Esophagus squamous epithelium (tissue), 5 donors: ENCODE measurements around the gene ZNF274. TPM values are rescaled to one million over a fixed set of nuclear protein-coding genes. Genes with fewer than 3 reads are reported as not detected.
"Not testable (repeated sequence)": the region's sequence is repeated elsewhere in the genome, so short reads cannot be mapped to it uniquely, and the experiment has no call there.

ENCODE experiments used
- DNase-seq: peaks from one replicate; lab custom pipeline; 2025; lab: John Stamatoyannopoulos, UW
- H3K27ac ChIP-seq, 4 donors: fragments of 200-600 bp; sonication (generic); one replicate each; pipeline ENCODE4 v1.5.1; 2016 to 2019; ENCODE audit warnings: mild to moderate bottlenecking in 1 of 4
- H3K27me3 ChIP-seq, 4 donors: fragments of 200-600 bp; sonication (generic); 1 replicate in 3 of 4; 2 replicates in 1 of 4; pipeline versions ENCODE4 v1.5.1 to v1.6.0; 2017 to 2021; ENCODE audit warnings: antibody characterized with exemption in 1 of 4
- H3K36me3 ChIP-seq, 3 donors: fragments of 200-600 bp; sonication (generic); one replicate each; pipeline ENCODE4 v1.5.1; 2016 to 2019
- H3K4me1 ChIP-seq, 3 donors: fragments of 200-600 bp; sonication (generic); one replicate each; pipeline ENCODE4 v1.5.1; 2017 to 2019
- H3K4me3 ChIP-seq, 4 donors: fragments of 200-600 bp; sonication (generic); 1 replicate in 3 of 4; 2 replicates in 1 of 4; pipeline ENCODE4 v1.5.1; 2016 to 2019; ENCODE audit warnings: mild to moderate bottlenecking in 2 of 4, moderate library complexity in 1 of 4
- H3K9me3 ChIP-seq, 3 donors: fragments of 200-600 bp; sonication (generic); one replicate each; pipeline ENCODE4 v1.5.1; 2016 to 2019
- POLR2A ChIP-seq, 4 donors: fragments of 450-650 bp; IDR thresholded peaks; one replicate each; pipeline ENCODE4 v1.6.1; 2017; ENCODE audit warnings: antibody characterized with exemption in 4 of 4, mild to moderate bottlenecking in 4 of 4, moderate library complexity in 3 of 4
- WGBS, 2 donors: methylation state at CpG; one replicate each; pipeline ENCODE4 v1.1.5; 2018; 5-methylcytosine and 5-hydroxymethylcytosine counted together
- intact Hi-C: fragments of 100-400 bp; cut with DNase I; formaldehyde crosslinking; loops from one replicate; pipeline ENCODE4 v1.15.0; 2022
- total RNA-seq, 4 donors: library from RNA; depleted of rRNA; stranded (reverse); fragments of >200 nt; gene quantifications; one replicate each; pipeline ENCODE4 v1.1.0, GENCODE V29; 2016
- TF ChIP-seq, protein P1 (sequence below), 6 experiments: fragments of 450-650 bp in 4 of 6; fragments of 200-600 bp in 2 of 6; sonication (generic) in 2 of 6; IDR thresholded peaks; one replicate each; pipeline ENCODE4 v1.5.1; 2016 to 2019; ENCODE audit warnings: antibody characterized with exemption in 6 of 6, mild to moderate bottlenecking in 4 of 6, moderate library complexity in 4 of 6
- donor health status: DM: yes; HTN: yes; CAD: no.

The ZNF274 gene
- total RNA-seq, 4 donors from 2014 or later: 20.4 to 28.6 (median 24.9) TPM

DNA sequence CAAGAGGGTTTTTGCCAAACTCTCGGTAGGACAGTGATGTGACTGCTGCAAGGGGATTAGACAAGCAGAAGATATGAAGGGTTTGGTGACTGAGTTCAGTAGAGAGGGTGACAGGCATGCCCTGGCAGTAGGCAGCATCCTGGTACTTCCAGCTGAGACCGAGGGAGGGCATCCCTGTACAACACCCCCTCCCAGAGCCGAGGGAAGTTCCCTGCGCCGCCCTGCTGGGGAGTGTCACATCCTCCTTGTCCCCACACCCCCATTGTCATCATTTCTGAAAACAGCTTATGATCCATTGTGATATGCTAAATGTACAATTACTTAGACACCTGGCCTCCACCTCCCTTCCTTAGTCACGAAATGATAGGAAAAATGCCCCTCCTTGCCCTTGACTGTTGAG is 60.5 kb downstream of the ZNF274 start:
- Histone ChIP-seq H3K4me3 (peak overlapping the region in 1 of 4 donors; percentile 0), H3K27ac (no peak overlapping the region), H3K36me3 (peaks cover 49 to 100% (median 49%) of the 10 kb centered on the region in 3 donors), H3K27me3 (no peaks in the 10 kb centered on the region), H3K4me1 (no peaks in the 10 kb centered on the region), H3K9me3 (peaks cover 16 to 100% (median 97%) of the 10 kb centered on the region in 3 donors)
- no peak for TF ChIP-seq POLR2A (IDR thresholded peaks at IDR 0.05)
- TF ChIP-seq, protein P1, sequence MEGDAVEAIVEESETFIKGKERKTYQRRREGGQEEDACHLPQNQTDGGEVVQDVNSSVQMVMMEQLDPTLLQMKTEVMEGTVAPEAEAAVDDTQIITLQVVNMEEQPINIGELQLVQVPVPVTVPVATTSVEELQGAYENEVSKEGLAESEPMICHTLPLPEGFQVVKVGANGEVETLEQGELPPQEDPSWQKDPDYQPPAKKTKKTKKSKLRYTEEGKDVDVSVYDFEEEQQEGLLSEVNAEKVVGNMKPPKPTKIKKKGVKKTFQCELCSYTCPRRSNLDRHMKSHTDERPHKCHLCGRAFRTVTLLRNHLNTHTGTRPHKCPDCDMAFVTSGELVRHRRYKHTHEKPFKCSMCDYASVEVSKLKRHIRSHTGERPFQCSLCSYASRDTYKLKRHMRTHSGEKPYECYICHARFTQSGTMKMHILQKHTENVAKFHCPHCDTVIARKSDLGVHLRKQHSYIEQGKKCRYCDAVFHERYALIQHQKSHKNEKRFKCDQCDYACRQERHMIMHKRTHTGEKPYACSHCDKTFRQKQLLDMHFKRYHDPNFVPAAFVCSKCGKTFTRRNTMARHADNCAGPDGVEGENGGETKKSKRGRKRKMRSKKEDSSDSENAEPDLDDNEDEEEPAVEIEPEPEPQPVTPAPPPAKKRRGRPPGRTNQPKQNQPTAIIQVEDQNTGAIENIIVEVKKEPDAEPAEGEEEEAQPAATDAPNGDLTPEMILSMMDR (IDR thresholded peaks at IDR 0.05): no peak
- WGBS, 2 donors: 95 to 96% methylated on average over 5 to 6 of the region's 6 CpGs
- intact Hi-C loops: no loop called here
- no peak for DNase-seq

DNA sequence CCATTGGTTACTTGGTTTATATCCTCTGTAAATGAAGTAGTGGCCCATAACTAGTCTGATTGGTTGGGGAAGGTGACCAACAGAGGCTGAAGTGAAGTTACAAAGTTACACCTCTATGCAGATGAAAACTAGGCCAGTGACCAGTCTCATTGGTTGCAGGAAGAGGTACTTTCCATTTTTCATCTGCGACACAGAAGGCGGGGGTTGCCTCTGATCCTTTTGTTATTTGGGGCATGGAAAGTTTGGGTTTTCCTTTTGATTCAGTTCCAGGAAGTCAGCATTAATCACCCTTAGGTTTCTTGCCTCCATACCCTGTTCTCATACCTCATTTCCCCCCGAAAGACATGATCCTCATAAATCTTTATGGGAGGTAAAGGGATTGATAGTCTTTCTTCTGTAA is 66.0 kb downstream of the ZNF274 start:
- Histone ChIP-seq H3K9me3 (peaks cover 25 to 100% (median 100%) of the 10 kb centered on the region in 3 donors), H3K4me3 (peak overlapping the region in 1 of 4 donors; percentile 1), H3K36me3 (peaks cover 56 to 100% (median 61%) of the 10 kb centered on the region in 3 donors), H3K27ac (no peak overlapping the region), H3K27me3 (no peaks in the 10 kb centered on the region), H3K4me1 (no peaks in the 10 kb centered on the region)
- intact Hi-C loops: no loop called here
- 82 to 100% methylated on average over 2 to 3 of the region's 3 CpGs for WGBS, 2 donors
- no peak for DNase-seq
- TF ChIP-seq, protein P1 (IDR thresholded peaks at IDR 0.05): no peak
- no peak for TF ChIP-seq POLR2A (IDR thresholded peaks at IDR 0.05)

DNA sequence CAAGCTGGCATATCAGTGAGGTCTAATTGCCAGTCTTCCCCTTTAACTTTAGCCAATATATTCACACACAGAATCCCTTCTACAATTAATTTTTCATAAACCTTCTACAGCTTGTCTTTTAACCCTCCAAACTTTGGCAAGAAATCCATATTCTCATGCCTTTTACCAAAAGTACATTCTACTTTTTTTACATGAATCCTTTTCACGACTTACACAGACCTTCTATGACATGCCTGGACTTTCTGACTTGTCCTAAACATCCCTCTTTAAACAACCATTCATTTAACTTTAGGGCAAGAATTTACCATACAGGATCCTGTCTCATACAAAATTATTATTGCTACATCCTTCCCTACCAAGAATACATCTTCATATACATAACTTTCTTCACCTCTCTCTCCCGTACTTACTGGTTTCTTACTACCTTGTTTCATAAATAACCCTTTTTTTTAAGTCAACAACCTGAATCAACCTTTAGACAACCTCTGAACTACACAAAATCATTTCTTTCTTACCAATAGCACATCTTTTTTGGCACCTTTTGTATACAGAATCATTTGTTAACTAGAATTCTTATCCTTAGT is 69.3 kb downstream of the ZNF274 start:
- Histone ChIP-seq H3K36me3 (peaks cover 40 to 100% (median 44%) of the 10 kb centered on the region in 3 donors), H3K27ac (no peak overlapping the region), H3K4me1 (no peaks in the 10 kb centered on the region), H3K9me3 (peaks cover 20 to 100% (median 99%) of the 10 kb centered on the region in 3 donors), H3K27me3 (no peaks in the 10 kb centered on the region), H3K4me3 (no peak overlapping the region)
- intact Hi-C loops: no loop called here
- 95 to 97% methylated on average over 2 of the region's 2 CpGs for WGBS, 2 donors
- no peak for DNase-seq
- TF ChIP-seq, protein P1 (IDR thresholded peaks at IDR 0.05): no peak
- no peak for TF ChIP-seq POLR2A (IDR thresholded peaks at IDR 0.05)

DNA sequence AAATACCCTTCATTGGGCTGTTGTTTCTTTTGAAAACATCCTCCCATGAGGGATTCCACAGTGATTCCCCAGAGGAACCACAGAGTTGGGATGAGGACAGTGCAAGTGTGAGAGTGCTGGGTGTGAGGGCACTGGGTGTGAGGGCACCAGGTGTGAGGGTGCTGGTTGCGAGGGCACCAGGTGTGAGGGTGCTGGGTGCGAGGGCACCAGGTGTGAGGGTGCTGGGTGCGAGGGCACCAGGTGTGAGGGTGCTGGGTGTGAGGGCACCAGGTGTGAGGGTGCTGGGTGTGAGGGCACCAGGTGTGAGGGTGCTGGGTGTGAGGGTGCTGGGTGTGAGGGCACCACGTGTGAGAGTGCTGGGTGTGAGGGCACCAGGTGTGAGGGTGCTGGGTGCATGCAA is 75.4 kb downstream of the ZNF274 start:
- H3K9me3 ChIP-seq: peaks cover 38 to 100% (median 99%) of the 10 kb centered on the region in 3 donors
- DNase-seq, H3K27ac ChIP-seq, H3K27me3 ChIP-seq, intact Hi-C loops, H3K4me1 ChIP-seq: not testable (repeated sequence)
- H3K36me3 ChIP-seq: peaks cover 14 to 100% (median 32%) of the 10 kb centered on the region in 3 donors
- peak overlapping the region in 1 of 4 donors; percentile 19 for H3K4me3 ChIP-seq
- 78% methylated on average over 2 of the region's 4 CpGs; no CpG with 5 or more reads in 1 of the 2 donors for WGBS, 2 donors

DNA sequence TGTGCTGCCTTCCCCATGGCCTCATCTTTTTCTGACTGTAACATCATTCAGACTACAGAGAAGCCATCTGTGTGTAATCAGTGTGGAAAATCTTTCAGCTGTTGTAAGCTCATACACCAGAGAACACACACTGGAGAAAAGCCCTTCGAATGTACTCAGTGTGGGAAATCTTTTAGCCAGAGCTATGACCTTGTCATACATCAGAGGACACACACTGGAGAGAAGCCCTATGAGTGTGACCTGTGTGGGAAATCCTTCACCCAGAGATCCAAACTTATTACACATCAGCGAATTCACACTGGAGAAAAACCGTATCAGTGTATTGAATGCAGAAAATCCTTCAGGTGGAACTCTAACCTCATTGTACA is 78.7 kb downstream of the ZNF274 start:
- 90 to 92% methylated on average over 3 of the region's 3 CpGs for WGBS, 2 donors
- intact Hi-C loops: no loop called here
- peak overlapping the region in 1 of 4 donors; percentile 2 for H3K4me3 ChIP-seq
- no peaks in the 10 kb centered on the region for H3K4me1 ChIP-seq
- H3K27me3 ChIP-seq: no peaks in the 10 kb centered on the region
- H3K36me3 ChIP-seq: peaks cover 7 to 99% (median 21%) of the 10 kb centered on the region in 3 donors
- no peak overlapping the region for H3K27ac ChIP-seq
- peaks cover 43 to 100% (median 100%) of the 10 kb centered on the region in 3 donors for H3K9me3 ChIP-seq
- TF ChIP-seq POLR2A (IDR thresholded peaks at IDR 0.05): no peak
- TF ChIP-seq, protein P1 (IDR thresholded peaks at IDR 0.05): no peak
- no peak for DNase-seq
